IPS-20b (cell line): ENCODE data around the gene DNLZ.

Experiments
- H3K27ac ChIP-seq: one replicate; pipeline ENCODE4 v1.5.1; 2013; ENCODE audit warnings: low read length
- H3K27me3 ChIP-seq: 2 replicates; pipeline ENCODE4 v1.6.1; 2013; ENCODE audit warnings: mild to moderate bottlenecking, low read length, inconsistent platforms; ENCODE audit not compliant: insufficient read depth
- H3K36me3 ChIP-seq: 2 replicates; pipeline ENCODE4 v1.6.1; 2013; ENCODE audit warnings: low read depth, mild to moderate bottlenecking, inconsistent platforms, low read length, moderate library complexity; ENCODE audit not compliant: insufficient read depth
- H3K4me1 ChIP-seq: 2 replicates; pipeline ENCODE4 v1.6.1; 2013; ENCODE audit warnings: mild to moderate bottlenecking, control low read depth, inconsistent platforms, low read length, moderate library complexity; ENCODE audit not compliant: insufficient read depth
- H3K4me3 ChIP-seq: 2 replicates; pipeline ENCODE4 v1.5.1; 2013; ENCODE audit warnings: mild to moderate bottlenecking, low read length, inconsistent platforms
- H3K9ac ChIP-seq: 2 replicates; pipeline ENCODE4 v1.6.1; 2013; ENCODE audit warnings: low read depth, mild to moderate bottlenecking, inconsistent platforms, low read length, moderate library complexity
- H3K9me3 ChIP-seq: 2 replicates; pipeline ENCODE4 v1.6.1; 2013; ENCODE audit warnings: mild to moderate bottlenecking, low read depth, low read length, inconsistent platforms; ENCODE audit not compliant: insufficient read depth

DNLZ gene

DNA sequence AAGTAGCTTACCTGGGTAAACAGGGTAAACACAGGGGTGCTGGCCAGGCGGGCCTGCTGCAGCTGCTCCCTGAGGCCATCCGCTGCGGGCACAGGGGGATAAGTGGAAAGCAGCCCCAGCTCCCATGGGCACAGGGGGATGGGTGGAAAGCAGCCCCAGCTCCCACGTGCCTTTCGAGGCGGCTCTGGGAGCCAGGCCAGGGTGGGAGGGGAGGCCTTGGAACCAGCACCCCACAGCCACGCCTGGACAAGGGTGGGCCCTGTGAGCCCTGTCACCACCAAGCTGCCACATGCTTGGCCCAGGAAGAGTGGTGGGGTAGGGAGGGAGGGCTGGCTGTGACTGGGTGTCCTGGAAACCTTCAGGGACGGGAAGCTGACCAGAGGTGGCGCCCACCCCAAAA is 17.8 kb upstream of the DNLZ start:
- Histone ChIP-seq H3K9ac (no peak overlapping the region), H3K9me3 (no peaks in the 10 kb centered on the region), H3K4me3 (no peak overlapping the region), H3K4me1 (no peaks in the 10 kb centered on the region), H3K36me3 (peaks cover 72% of the 10 kb centered on the region), H3K27me3 (no peaks in the 10 kb centered on the region), H3K27ac (no peak overlapping the region)

DNA sequence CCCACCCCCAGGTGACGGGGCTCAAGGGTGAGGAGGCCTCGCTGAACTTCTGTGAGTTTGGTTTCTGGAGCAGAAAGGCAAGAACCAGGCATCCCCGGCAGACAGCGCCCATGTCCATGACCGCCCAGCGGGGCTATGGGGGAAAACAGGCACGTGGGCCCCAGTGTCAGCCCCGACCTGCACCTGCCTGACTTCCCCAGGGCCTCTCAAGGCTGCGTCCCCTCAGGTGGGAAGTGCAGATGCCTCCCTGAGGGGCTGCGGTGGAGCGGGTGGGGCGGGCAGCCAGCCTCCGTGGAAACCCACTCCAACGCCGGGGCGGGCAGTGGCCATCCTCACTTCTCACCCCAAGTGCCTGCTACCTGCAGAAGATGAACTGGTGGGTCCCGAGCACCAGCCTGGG is 16.8 kb upstream of the DNLZ start:
- no peak overlapping the region for H3K4me3 ChIP-seq
- H3K9me3 ChIP-seq, result no peaks in the 10 kb centered on the region
- H3K9ac ChIP-seq, result no peak overlapping the region
- H3K36me3 ChIP-seq, result peaks cover 72% of the 10 kb centered on the region
- H3K27ac ChIP-seq, result no peak overlapping the region
- no peaks in the 10 kb centered on the region for H3K27me3 ChIP-seq
- H3K4me1 ChIP-seq, result no peaks in the 10 kb centered on the region

DNA sequence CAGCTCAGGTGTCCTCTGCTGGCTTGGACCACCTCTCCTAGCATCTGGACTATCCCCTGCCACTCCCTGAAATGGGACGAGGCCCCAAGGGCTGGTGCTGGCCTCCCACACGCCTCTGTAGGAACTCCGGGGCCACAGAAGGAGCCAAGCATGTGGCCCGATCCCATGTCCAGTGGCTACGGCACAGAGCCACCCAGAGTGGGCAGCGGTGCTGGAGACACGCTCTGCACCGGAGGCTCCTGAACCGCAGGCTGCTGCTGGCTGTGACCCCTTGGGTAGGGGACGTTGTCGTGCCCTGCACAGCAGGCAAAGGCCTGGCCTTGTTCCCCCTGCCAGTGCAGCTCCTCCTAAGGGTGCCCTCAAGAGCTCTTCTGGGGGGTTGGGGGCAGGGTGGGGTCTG is 16.3 kb upstream of the DNLZ start:
- no peaks in the 10 kb centered on the region for H3K4me1 ChIP-seq
- H3K27ac ChIP-seq, result no peak overlapping the region
- H3K27me3 ChIP-seq, result no peaks in the 10 kb centered on the region
- no peaks in the 10 kb centered on the region for H3K9me3 ChIP-seq
- H3K9ac ChIP-seq, result no peak overlapping the region
- H3K36me3 ChIP-seq, result peaks cover 68% of the 10 kb centered on the region
- no peak overlapping the region for H3K4me3 ChIP-seq

DNA sequence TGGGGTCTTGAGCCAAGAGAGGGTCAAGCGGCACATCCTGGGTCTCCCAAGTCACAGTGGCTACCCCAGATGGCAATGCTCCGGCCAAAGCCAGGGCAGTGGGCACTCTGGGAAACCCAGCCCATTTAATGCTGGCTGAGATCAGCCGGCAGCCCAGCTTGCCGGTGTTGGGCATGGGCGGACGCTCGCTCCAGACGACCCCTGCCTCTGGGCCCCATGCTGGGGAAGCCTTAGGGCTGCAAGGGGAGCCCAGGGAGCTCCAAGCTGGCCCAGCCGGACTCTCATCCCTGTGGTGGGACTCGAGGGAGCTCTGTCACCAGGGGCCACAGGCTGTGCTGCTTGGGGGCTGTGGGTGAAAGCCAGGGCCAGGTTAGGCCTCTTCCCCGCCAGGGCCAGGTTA is 15.9 kb upstream of the DNLZ start:
- H3K4me3 ChIP-seq, result no peak overlapping the region
- no peaks in the 10 kb centered on the region for H3K4me1 ChIP-seq
- no peaks in the 10 kb centered on the region for H3K27me3 ChIP-seq
- H3K36me3 ChIP-seq, result peaks cover 63% of the 10 kb centered on the region
- H3K9ac ChIP-seq, result no peak overlapping the region
- H3K27ac ChIP-seq, result no peak overlapping the region
- H3K9me3 ChIP-seq, result no peaks in the 10 kb centered on the region

DNA sequence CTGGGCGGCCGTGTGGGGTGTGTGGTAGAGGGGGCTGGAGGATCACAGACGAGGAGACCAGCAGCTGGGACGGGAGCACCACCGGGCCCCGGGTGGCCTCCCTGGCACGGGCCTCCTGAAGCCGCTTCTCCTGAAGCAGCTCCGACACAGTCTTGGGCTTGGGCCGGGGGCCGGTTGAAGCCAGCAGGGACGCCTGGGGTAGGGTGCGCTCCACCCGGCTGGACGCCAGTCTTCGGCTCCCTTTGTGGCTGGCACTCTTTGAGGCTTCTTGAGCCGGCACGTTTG is 15.4 kb upstream of the DNLZ start:
- Histone ChIP-seq H3K36me3 (peaks cover 58% of the 10 kb centered on the region), H3K9ac (no peak overlapping the region)

DNA sequence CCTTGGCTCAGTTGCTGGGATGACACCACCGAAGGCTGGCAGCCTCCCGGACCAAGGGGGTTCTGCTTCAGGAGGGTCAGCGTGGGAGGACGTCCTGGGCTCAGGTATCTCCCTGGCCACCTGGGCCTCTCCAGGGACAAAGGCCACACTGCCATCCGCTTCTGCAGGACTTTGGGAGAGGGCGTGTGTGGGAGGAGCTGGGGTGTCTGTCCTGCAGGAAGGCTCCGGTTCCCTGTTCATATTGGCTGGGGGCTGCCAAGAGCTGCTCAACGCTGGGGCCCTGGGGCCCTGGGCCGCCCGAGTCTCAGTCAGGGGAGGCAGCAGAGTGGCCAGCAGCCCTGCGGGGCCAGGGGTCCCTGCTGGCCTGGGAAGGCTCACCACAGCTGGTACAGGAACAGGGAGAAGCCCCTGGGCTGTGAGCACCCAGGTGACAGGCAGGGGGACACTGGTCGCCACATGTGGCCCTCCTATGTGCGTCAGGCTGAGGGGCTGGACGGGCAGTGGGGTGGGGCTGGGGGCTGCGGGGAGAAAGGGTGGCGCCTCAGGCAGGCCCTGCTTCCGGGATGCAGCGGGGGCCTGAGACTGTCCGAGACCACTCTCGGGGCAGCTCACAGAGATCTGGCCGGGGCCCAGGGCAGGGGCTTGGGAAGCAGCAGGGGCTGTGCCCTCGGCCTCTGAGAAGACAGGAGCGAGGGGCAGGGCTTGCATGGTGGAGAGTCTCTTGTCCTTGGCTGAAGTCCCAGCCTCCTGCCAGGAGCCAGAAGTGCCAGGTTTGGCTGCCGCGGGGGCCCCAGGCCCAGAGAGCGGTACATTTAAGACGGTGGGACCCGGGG is 14.8 kb upstream of the DNLZ start:
- Histone ChIP-seq H3K9me3 (no peaks in the 10 kb centered on the region), H3K36me3 (peaks cover 53% of the 10 kb centered on the region)

More for the DNA sequence above, 15.4 kb upstream of the DNLZ start:
- H3K27me3 ChIP-seq, result no peaks in the 10 kb centered on the region
- no peak overlapping the region for H3K27ac ChIP-seq
- no peaks in the 10 kb centered on the region for H3K9me3 ChIP-seq
- no peak overlapping the region for H3K4me3 ChIP-seq
- no peaks in the 10 kb centered on the region for H3K4me1 ChIP-seq

DNA sequence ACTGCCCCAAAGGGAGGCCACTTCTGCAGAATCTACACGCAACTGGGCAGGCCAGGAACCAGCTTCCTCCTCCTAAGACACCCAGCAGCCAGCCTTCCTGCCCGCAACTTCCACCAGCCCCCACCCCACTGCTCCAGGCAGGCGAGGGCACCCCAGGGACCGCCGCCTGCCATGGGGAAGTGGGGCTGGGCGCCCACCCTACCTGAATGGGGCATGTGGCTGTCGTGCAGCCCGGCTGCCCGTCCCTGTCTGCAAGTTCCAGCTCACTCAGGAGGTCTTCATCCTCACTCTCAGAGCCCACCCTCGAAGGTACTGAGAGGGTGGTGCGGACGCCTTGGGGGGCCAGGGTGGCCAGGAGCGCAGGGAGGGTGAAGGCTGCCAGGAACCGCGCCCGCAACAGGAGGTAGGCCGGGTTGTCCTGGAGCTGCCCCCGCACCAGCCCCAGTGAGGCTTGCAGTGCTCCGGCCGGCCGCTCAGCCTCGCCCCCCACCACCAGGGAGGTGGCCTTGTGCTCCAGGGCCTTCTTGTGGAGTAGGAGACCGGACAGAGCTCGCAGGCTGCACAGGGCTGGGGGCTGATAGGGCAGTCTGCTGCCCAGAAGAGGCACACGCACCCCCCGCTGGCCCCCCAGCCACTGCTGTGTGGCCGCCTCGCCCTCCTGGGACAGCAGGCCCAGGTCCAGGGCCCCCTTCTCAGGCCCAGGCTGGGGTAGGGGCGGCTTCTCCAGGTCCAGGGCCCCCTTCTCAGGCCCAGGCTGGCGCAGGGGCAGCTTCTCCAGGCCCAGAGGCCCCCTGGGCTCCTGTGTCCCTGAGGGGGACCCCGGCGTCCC is 14.0 kb upstream of the DNLZ start:
- Histone ChIP-seq H3K4me1 (no peaks in the 10 kb centered on the region), H3K9ac (no peak overlapping the region), H3K4me3 (no peak overlapping the region), H3K36me3 (peaks cover 44% of the 10 kb centered on the region), H3K27ac (no peak overlapping the region), H3K9me3 (no peaks in the 10 kb centered on the region), H3K27me3 (no peaks in the 10 kb centered on the region)

More for the DNA sequence above, 14.8 kb upstream of the DNLZ start:
- no peak overlapping the region for H3K4me3 ChIP-seq
- no peak overlapping the region for H3K9ac ChIP-seq
- H3K27me3 ChIP-seq, result no peaks in the 10 kb centered on the region
- no peak overlapping the region for H3K27ac ChIP-seq
- H3K4me1 ChIP-seq, result no peaks in the 10 kb centered on the region

DNA sequence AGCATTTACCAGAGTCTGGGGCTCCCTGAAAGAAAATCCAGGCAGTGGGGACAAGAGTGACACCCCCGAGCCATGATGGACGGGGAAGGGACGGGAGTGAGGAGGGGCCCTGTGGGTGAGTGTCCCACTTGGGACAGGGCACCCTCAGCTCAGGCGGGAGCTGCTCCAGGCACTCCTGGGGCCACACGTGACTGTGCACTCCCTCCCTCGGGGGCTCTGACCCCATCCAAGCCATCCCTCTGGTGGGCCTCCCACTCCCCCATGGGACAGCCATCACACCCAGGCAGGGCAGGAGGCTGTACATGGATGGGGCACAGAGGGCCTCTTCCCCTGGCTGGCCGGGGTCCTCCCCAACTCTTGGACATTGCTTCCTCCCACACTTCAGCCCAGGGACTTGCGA is 12.9 kb upstream of the DNLZ start:
- Histone ChIP-seq H3K36me3 (peaks cover 33% of the 10 kb centered on the region), H3K4me1 (no peaks in the 10 kb centered on the region), H3K27me3 (no peaks in the 10 kb centered on the region), H3K27ac (no peak overlapping the region), H3K9ac (no peak overlapping the region), H3K4me3 (no peak overlapping the region), H3K9me3 (no peaks in the 10 kb centered on the region)

DNA sequence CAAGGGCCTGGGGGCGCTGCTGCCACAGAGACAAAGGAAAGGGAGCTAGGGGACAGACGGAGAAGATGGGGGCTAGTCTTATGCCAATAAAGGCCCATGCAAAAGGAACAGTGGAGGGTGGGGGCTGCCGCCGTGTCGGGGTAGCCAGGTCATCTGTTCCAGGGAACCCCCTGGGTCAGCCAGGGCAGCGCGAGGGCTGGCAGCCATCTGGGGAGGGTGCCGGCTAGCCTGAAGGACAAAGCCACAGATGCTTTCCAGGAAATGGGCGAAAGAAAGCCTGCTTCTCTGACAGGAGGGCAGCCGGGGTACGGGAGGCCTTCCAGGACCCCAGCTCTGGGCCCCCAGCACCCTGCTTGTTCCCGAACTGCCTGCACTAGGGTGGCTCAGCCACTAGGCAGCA is 11.6 kb upstream of the DNLZ start:
- no peaks in the 10 kb centered on the region for H3K9me3 ChIP-seq
- H3K36me3 ChIP-seq, result peaks cover 23% of the 10 kb centered on the region
- no peaks in the 10 kb centered on the region for H3K27me3 ChIP-seq
- no peak overlapping the region for H3K4me3 ChIP-seq
- H3K27ac ChIP-seq, result no peak overlapping the region
- no peaks in the 10 kb centered on the region for H3K4me1 ChIP-seq
- no peak overlapping the region for H3K9ac ChIP-seq

DNA sequence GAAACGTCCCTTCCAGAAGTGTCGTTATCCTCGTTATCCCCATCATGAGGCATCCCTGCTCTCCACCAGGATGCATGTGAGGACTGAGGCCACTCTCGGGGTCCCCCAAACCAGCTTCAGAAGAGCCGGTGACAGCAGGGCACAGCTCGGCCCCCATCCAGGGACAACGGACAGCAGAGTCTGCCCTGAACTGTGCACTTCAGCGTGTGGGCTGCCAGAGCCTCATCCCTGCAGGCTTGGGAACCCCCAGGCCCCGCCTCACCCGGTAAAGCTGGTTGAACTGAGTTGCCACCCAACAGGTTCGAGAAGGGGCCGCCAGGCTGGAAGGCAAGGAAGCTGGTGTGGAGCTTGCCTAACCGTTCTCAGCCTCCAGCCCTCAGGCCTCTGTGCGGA is 10.6 kb upstream of the DNLZ start:
- H3K9ac ChIP-seq, result no peak overlapping the region
- H3K36me3 ChIP-seq, result peaks cover 15% of the 10 kb centered on the region
- H3K9me3 ChIP-seq, result no peaks in the 10 kb centered on the region
- H3K4me1 ChIP-seq, result no peaks in the 10 kb centered on the region
- no peak overlapping the region for H3K27ac ChIP-seq
- H3K4me3 ChIP-seq, result no peak overlapping the region
- no peaks in the 10 kb centered on the region for H3K27me3 ChIP-seq

DNA sequence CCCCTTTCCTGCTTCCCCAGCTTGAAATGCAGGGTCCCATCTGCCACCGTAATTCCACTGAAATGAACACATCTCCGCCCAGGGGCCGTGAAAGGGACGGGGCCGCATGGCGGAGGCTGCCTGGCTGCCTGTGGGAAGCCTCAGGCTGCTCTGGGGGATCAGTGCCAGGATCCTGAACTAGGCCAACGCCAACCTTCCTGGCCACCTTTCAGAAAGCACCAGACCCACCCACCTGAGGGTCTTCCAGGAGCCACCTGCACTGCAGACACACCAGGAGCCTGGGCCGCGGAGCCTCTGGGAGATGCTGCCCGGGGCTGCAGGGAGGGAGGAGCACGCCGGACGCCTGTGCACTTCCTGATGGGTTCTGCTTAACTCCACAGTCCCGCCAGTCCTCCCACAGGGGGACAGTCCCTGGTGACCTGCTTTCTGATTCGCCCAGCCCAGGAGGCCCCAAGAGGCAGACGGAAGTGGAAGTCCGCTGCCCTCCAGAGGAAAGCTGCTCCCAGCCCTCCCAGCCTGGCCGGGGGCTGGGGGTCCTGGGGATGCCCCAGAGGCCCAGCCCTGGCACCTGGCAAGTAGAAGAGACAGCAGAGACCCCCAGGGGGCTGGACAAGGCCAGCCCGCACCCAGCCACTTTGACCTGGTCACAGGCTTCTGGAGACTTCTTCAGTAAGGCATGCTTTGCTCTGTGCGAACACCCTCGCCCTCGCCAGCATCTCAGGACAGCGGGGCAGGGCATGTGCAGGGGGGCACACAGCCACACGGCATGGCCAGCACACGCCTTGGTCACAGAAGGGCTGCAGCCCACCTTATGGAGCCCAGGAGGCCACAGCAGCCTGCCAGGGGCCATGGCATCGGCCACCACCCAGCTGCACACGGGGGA is 10.0 kb upstream of the DNLZ start, which contains the start of gene CARD9:
CARD9 (minus strand) TSS at position 370 of the 883 bp plus-strand sequence. CDS start 1,591 bp downstream, outside the sequence.
- H3K27ac ChIP-seq, result no peak within 1 kb of the TSS
- no peaks in the 10 kb centered on the region for H3K4me1 ChIP-seq
- no peak within 1 kb of the TSS for H3K4me3 ChIP-seq
- H3K36me3 ChIP-seq, result 0 out of 2 replicates have a peak, but pooled peaks cover 11% of the 10 kb centered on the region
- no peak within 1 kb of the TSS for H3K9ac ChIP-seq
- no peaks in the 10 kb centered on the region for H3K9me3 ChIP-seq
- H3K27me3 ChIP-seq, result no peaks in the 10 kb centered on the region
